ENCODE data around the gene AP3S2. TPM values are rescaled to one million over a fixed set of nuclear protein-coding genes. Genes with fewer than 3 reads are reported as not detected.

The AP3S2 gene
- total and polyA plus RNA-seq, 2 of the 13 experiments (the other 11 are each of a cell fraction or from before 2014, with no cell fraction given) = 17.6 to 44.4 TPM

- in situ Hi-C loops (cut with HindIII; ENCODE audit: extremely low pct_ligation_motif_present, low pct_unique_long_range_greater_than_20kb) = no loop called here
Measured at GRCh38 chr15:89907289-89907688, 13.5 kb upstream of the AP3S2 start.

More at GRCh38 chr15:89907289-89907688, 13.5 kb upstream of the AP3S2 start:
- FAIRE-seq (no peak), DNase-seq (ENCODE audit: low spot score) (no peak), ATAC-seq (no peak)
- H4K20me1 ChIP-seq (ENCODE audit: insufficient read depth, low read length) = no peaks in the 10 kb centered on the region
- H2AFZ ChIP-seq (ENCODE audit: low read length) = no peak overlapping the region
- POLR2A ChIA-PET = no interaction called here
- intact Hi-C loops (cut with micrococcal nuclease; ENCODE audit: unreplicated experiment) = no loop called here
- no peaks in the 10 kb centered on the region for H3K27me3 ChIP-seq (ENCODE audit: control insufficient read depth in 1 of 2, insufficient read depth in 2 of 2, low read length in 2 of 2)
- H3K27ac ChIP-seq (ENCODE audit: extremely low read length, insufficient read depth, low read length) = no peak overlapping the region
- H3K4me1 ChIP-seq (ENCODE audit: insufficient read depth, low read length) = peaks cover 17% of the 10 kb centered on the region
- no peak overlapping the region for H3K9ac ChIP-seq (ENCODE audit: insufficient read depth, low read depth, low read length)
- H3K36me3 ChIP-seq (replicated peaks in 1 of 2; ENCODE audit: control insufficient read depth in 1 of 2, insufficient read depth in 2 of 2, low read length in 2 of 2) = no peaks in the 10 kb centered on the region; a peak in 1 of 5 replicates
- no peak overlapping the region for H3K4me3 ChIP-seq (replicated peaks in 1 of 3; ENCODE audit: insufficient read depth in 1 of 3, low read depth in 2 of 3, low read length in 3 of 3)
- CTCF ChIA-PET (ENCODE audit: low intra/inter-chr PET ratio, low total read pairs) = no interaction called here
- TF ChIP-seq HOXA5 (CRISPR knock-in tag; IDR thresholded peaks at IDR 0.05) (no peak), ZSCAN20 (CRISPR knock-in tag; IDR thresholded peaks at IDR 0.05; ENCODE audit: borderline replicate concordance) (no peak), TFDP2 (CRISPR knock-in tag; IDR thresholded peaks at IDR 0.05) (no peak), ZNF34 (CRISPR knock-in tag; IDR thresholded peaks at IDR 0.05; ENCODE audit: borderline replicate concordance) (no peak), CBFB (CRISPR knock-in tag; IDR thresholded peaks at IDR 0.05) (no peak), TIGD3 (CRISPR knock-in tag; IDR thresholded peaks at IDR 0.05; ENCODE audit: borderline replicate concordance) (no peak)
- BruUV-seq (replicated peaks) = no TSS peak
- H3K9me3 ChIP-seq (ENCODE audit: low read length) = no peaks in the 10 kb centered on the region
- no peaks in the 10 kb centered on the region for H3K79me2 ChIP-seq (ENCODE audit: insufficient read depth, low read length)
- WGBS (ENCODE audit: low lambda C conversion rate) = 91% methylated on average over 7 of the region's 7 CpGs
- H3K4me2 ChIP-seq (ENCODE audit: low read depth, low read length) = no peak overlapping the region

All from HepG2 (cell line).